H9 (cell line): ENCODE data around the gene ZNF385D. TPM values are rescaled to one million over a fixed set of nuclear protein-coding genes. Genes with fewer than 3 reads are reported as not detected.

Experiments
- DNase-seq: peaks from one replicate; pipeline ENCODE4 v3.0.0-alpha.2; 2017
- H2AFZ ChIP-seq: one replicate; pipeline ENCODE4 v1.6.1; 2013; ENCODE audit warnings: mild to moderate bottlenecking, low read length, control low read depth, moderate library complexity
- H2AK5ac ChIP-seq: 2 replicates; pipeline ENCODE4 v1.6.1; 2013; ENCODE audit warnings: low read length, control low read depth, mixed read lengths; ENCODE audit not compliant: insufficient read length
- H2BK120ac ChIP-seq: one replicate; pipeline ENCODE4 v1.6.1; 2013; ENCODE audit warnings: low read depth, mild to moderate bottlenecking, low read length, control low read depth, inconsistent platforms; ENCODE audit not compliant: poor library complexity, severe bottlenecking
- H2BK12ac ChIP-seq: 2 replicates; pipeline ENCODE4 v1.6.1; 2013; ENCODE audit warnings: low read length, control low read depth, mixed read lengths, low read depth; ENCODE audit not compliant: insufficient read length
- H2BK15ac ChIP-seq: 2 replicates; pipeline ENCODE4 v1.6.1; 2013; ENCODE audit warnings: low read depth, low read length, control low read depth
- H2BK20ac ChIP-seq: one replicate; pipeline ENCODE4 v1.6.1; 2013; ENCODE audit warnings: low read depth, mild to moderate bottlenecking, low read length, control low read depth, inconsistent platforms; ENCODE audit not compliant: poor library complexity, severe bottlenecking
- H2BK5ac ChIP-seq: 2 replicates; pipeline ENCODE4 v1.6.1; 2013; ENCODE audit warnings: low read length, control low read depth, mixed read lengths; ENCODE audit not compliant: insufficient read length
- H3K14ac ChIP-seq: 2 replicates; pipeline ENCODE4 v1.6.1; 2013; ENCODE audit warnings: low read length, control low read depth; ENCODE audit not compliant: insufficient read depth
- H3K18ac ChIP-seq: 2 replicates; pipeline ENCODE4 v1.6.1; 2013; ENCODE audit warnings: low read depth, mild to moderate bottlenecking, mixed read lengths, low read length, control low read depth; ENCODE audit not compliant: insufficient read length
- H3K23ac ChIP-seq: 2 replicates; pipeline ENCODE4 v1.6.1; 2013; ENCODE audit warnings: low read length, control low read depth, mixed read lengths, low read depth; ENCODE audit not compliant: insufficient read length
- H3K23me2 ChIP-seq: 2 replicates; pipeline ENCODE4 v1.6.1; 2013; ENCODE audit warnings: low read depth, mild to moderate bottlenecking, mixed read lengths, low read length, control low read depth; ENCODE audit not compliant: insufficient read length, poor library complexity, severe bottlenecking
- H3K27ac ChIP-seq: 2 replicates; pipeline ENCODE4 v1.5.1; 2013; ENCODE audit warnings: low read length, control low read depth, mixed read lengths, low read depth; ENCODE audit not compliant: insufficient read length
- H3K27me3 ChIP-seq: 2 replicates; pipeline ENCODE4 v1.6.1; 2013; ENCODE audit warnings: low read length, control low read depth, inconsistent platforms; ENCODE audit not compliant: insufficient read depth
- H3K4ac ChIP-seq: 2 replicates; pipeline ENCODE4 v1.6.1; 2013; ENCODE audit warnings: low read depth, mild to moderate bottlenecking, control low read depth, inconsistent platforms, low read length, moderate library complexity
- H3K4me1 ChIP-seq: 2 replicates; pipeline ENCODE4 v1.6.1; 2013; ENCODE audit warnings: low read length, control low read depth, inconsistent platforms; ENCODE audit not compliant: insufficient read depth
- H3K4me2 ChIP-seq: 2 replicates; pipeline ENCODE4 v1.6.1; 2013; ENCODE audit warnings: low read length, control low read depth, mixed read lengths; ENCODE audit not compliant: insufficient read length, insufficient read depth
- H3K56ac ChIP-seq: 2 replicates; pipeline ENCODE4 v1.6.1; 2013; ENCODE audit warnings: low read depth, mild to moderate bottlenecking, mixed read lengths, low read length, control low read depth; ENCODE audit not compliant: insufficient read length
- H3K79me1 ChIP-seq: 2 replicates; pipeline ENCODE4 v1.6.1; 2013; ENCODE audit warnings: low read depth, mild to moderate bottlenecking, moderate library complexity, low read length, control low read depth, inconsistent platforms; ENCODE audit not compliant: insufficient read depth, poor library complexity, severe bottlenecking
- H3K79me2 ChIP-seq: 2 replicates; pipeline ENCODE4 v1.6.1; 2013; ENCODE audit warnings: low read length, control low read depth, inconsistent platforms; ENCODE audit not compliant: insufficient read depth
- H3K9ac ChIP-seq: 2 replicates; pipeline ENCODE4 v1.6.1; 2013; ENCODE audit warnings: low read length, control low read depth, mixed read lengths; ENCODE audit not compliant: insufficient read length; ENCODE audit errors: extremely low read depth
- H3K9me3 ChIP-seq: one replicate; pipeline ENCODE4 v1.6.1; 2013; ENCODE audit warnings: low read depth, low read length, inconsistent platforms; ENCODE audit not compliant: control insufficient read depth
- H3T11ph ChIP-seq: one replicate; pipeline ENCODE4 v1.6.1; 2013; ENCODE audit warnings: mild to moderate bottlenecking, low read length, control low read depth, inconsistent platforms
- H4K20me1 ChIP-seq: one replicate; pipeline ENCODE4 v1.6.1; 2013; ENCODE audit not compliant: control insufficient read depth, insufficient read length, insufficient read depth
- H4K5ac ChIP-seq: 2 replicates; pipeline ENCODE4 v1.6.1; 2013; ENCODE audit warnings: low read depth, mild to moderate bottlenecking, mixed read lengths, low read length, control low read depth; ENCODE audit not compliant: insufficient read length
- H4K8ac ChIP-seq: replicated peaks from 2 replicates; pipeline ENCODE4 v1.6.1; 2013; ENCODE audit warnings: low read length, control low read depth, mixed read lengths, low read depth; ENCODE audit not compliant: insufficient read length
- H4K91ac ChIP-seq: 2 replicates; pipeline ENCODE4 v1.6.1; 2013; ENCODE audit warnings: low read depth, mild to moderate bottlenecking, moderate library complexity, mixed read lengths, low read length, control low read depth; ENCODE audit not compliant: insufficient read length
- H3K27ac Mint-ChIP-seq, 3 experiments: 2 replicates in 2 of 3; 3 replicates in 1 of 3; pipeline ENCODE4 v1.8.0; 2020 to 2021; ENCODE audit warnings: mixed read lengths in 3 of 3, mild to moderate bottlenecking in 1 of 3, moderate library complexity in 1 of 3
- H3K27me3 Mint-ChIP-seq: 2 replicates; pipeline ENCODE4 v1.8.0; 2021; ENCODE audit warnings: low read depth, mild to moderate bottlenecking, moderate library complexity, mixed read lengths
- H3K36me3 Mint-ChIP-seq, 3 experiments: 2 replicates in 2 of 3; 3 replicates in 1 of 3; pipeline ENCODE4 v1.8.0; 2020 to 2021; ENCODE audit warnings: low read depth in 3 of 3, mixed read lengths in 3 of 3; ENCODE audit not compliant: insufficient read depth in 1 of 3
- H3K4me1 Mint-ChIP-seq, 2 experiments: 2 replicates each; pipeline ENCODE4 v1.8.0; 2020; ENCODE audit warnings: mixed read lengths in 2 of 2
- H3K4me3 Mint-ChIP-seq, 2 experiments: 2 replicates in 1 of 2; 3 replicates in 1 of 2; pipeline ENCODE4 v1.8.0; 2020 to 2021; ENCODE audit warnings: mild to moderate bottlenecking in 2 of 2, mixed read lengths in 2 of 2, moderate library complexity in 1 of 2
- H3K9me3 Mint-ChIP-seq, 2 experiments: 2 replicates in 1 of 2; 3 replicates in 1 of 2; pipeline ENCODE4 v1.8.0; 2020; ENCODE audit warnings: mild to moderate bottlenecking in 2 of 2, mixed read lengths in 2 of 2, moderate library complexity in 1 of 2
- CTCF ChIP-seq: fragments of 200-600 bp; sonication (generic); conservative IDR thresholded peaks from 3 replicates; pipeline ENCODE4 v1.8.0; 2021; ENCODE audit warnings: antibody characterized with exemption, mild to moderate bottlenecking
- WGBS: extraction: QIAGEN DNeasy Blood & Tissue Kit; methylation state at CpG from one replicate; pipeline ENCODE4 v1.1.7; 2013; ENCODE audit warnings: missing lambda C conversion rate, low lambda C conversion rate, mixed read lengths; ENCODE audit not compliant: insufficient read length; ENCODE audit errors: extremely low coverage; 5-methylcytosine and 5-hydroxymethylcytosine counted together
- total RNA-seq: library from RNA; stranded (reverse); gene quantifications from 2 replicates; pipeline ENCODE4 v1.2.1, GENCODE V29; 2021

The ZNF385D gene
- total RNA-seq, 1 experiment from 2014 or later, result 1.5 TPM

DNA sequence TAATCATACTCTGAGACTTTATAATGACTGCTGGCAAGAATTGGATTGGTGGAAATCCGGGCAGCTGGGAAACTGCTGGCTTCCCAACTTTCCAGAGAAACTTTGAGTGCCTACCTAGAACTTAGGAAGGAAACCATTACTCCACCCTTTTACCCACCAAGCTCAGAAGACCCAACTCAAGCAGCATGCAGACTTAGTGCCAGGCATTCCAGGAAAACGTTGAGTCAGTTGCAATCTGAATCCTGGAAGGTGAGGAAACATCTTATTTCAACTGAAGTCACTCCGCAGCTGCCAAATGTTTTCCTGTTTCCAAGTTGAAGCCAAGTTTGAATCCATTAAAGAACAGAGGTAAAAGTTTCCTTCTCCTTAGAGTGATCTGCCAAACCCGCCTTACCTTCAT, 126.5 kb downstream of the ZNF385D start:
- Histone ChIP-seq H2BK20ac (no peak overlapping the region), H2BK12ac (no peak overlapping the region), H3T11ph (no peak overlapping the region), H3K23ac (no peak overlapping the region), H3K14ac (no peak overlapping the region), H3K56ac (no peak overlapping the region), H3K4me2 (no peak overlapping the region), H4K5ac (no peak overlapping the region), H4K91ac (no peak overlapping the region), H3K23me2 (no peaks in the 10 kb centered on the region), H2BK15ac (no peak overlapping the region), H3K4me1 (peaks cover 2% of the 10 kb centered on the region; the same call in 1 of the 2 replicates), H2AFZ (no peak overlapping the region), H4K8ac (no peak overlapping the region), H2BK120ac (no peak overlapping the region), H3K27me3 (no peaks in the 10 kb centered on the region), H3K27ac (no peak overlapping the region), H3K79me1 (no peaks in the 10 kb centered on the region), H2BK5ac (no peak overlapping the region), H4K20me1 (no peaks in the 10 kb centered on the region), H2AK5ac (no peak overlapping the region), H3K9me3 (no peaks in the 10 kb centered on the region), H3K9ac (no peak overlapping the region), H3K4ac (no peak overlapping the region), H3K18ac (no peak overlapping the region), H3K79me2 (no peaks in the 10 kb centered on the region)
- Mint-ChIP-seq H3K4me3 (no peak overlapping the region), H3K36me3 (no peaks in the 10 kb centered on the region), H3K9me3 (no peaks in the 10 kb centered on the region), H3K27me3 (no peaks in the 10 kb centered on the region), H3K4me1 (peaks cover 5 to 7% of the 10 kb centered on the region in 2 experiments; a peak in 2 of 4 replicates), H3K27ac (no peak overlapping the region)
- no CpG with 5 or more reads among the region's 4 CpGs for WGBS
- no peak for DNase-seq
- TF ChIP-seq CTCF, result no peak
